ENCODE results near the gene ATG7. TPM values are rescaled to one million over a fixed set of nuclear protein-coding genes. Genes with fewer than 3 reads are reported as not detected.

ATG7 gene
- total RNA-seq, 6 experiments from 2014 or later = 44.5 to 53.0 (median 49.3) TPM

- peak overlapping the region; percentile 78 for H3K4me3 Mint-ChIP-seq
- H3K36me3 Mint-ChIP-seq (ENCODE audit: low read depth) = peaks cover 38% of the 10 kb centered on the region
- H3K9me3 Mint-ChIP-seq = no peaks in the 10 kb centered on the region
- H3K27ac Mint-ChIP-seq = peak overlapping the region; percentile 99
- H3K27me3 Mint-ChIP-seq (ENCODE audit: insufficient read depth) = peaks cover 6% of the 10 kb centered on the region; the same call in 1 of the 2 replicates
- peak; percentile 68 for DNase-seq
- no peak for TF ChIP-seq CTCF (IDR thresholded peaks at IDR 0.05)
- H3K4me1 Mint-ChIP-seq (ENCODE audit: low read depth) = peaks cover 95% of the 10 kb centered on the region
Measured at GRCh38 chr3:11604139-11604892, 332.1 kb downstream of the ATG7 start.

GRCh38 chr3:11605398-11605797, 333.2 kb downstream of the ATG7 start:
- TF ChIP-seq CTCF (IDR thresholded peaks at IDR 0.05) = no peak
- Mint-ChIP-seq H3K27ac (peak overlapping the region; percentile 91), H3K9me3 (no peaks in the 10 kb centered on the region), H3K4me3 (peak overlapping the region; percentile 33), H3K36me3 (ENCODE audit: low read depth) (peaks cover 48% of the 10 kb centered on the region), H3K4me1 (ENCODE audit: low read depth) (peaks cover 99% of the 10 kb centered on the region), H3K27me3 (ENCODE audit: insufficient read depth) (peaks cover 6% of the 10 kb centered on the region; the same call in 1 of the 2 replicates)
- no peak for DNase-seq

- Mint-ChIP-seq H3K9me3 (no peaks in the 10 kb centered on the region), H3K36me3 (ENCODE audit: low read depth) (peaks cover 43% of the 10 kb centered on the region), H3K4me3 (no peak overlapping the region), H3K27ac (peak overlapping the region; percentile 91), H3K27me3 (ENCODE audit: insufficient read depth) (peaks cover 2% of the 10 kb centered on the region; the same call in 1 of the 2 replicates), H3K4me1 (ENCODE audit: low read depth) (peaks cover 99% of the 10 kb centered on the region)
- TF ChIP-seq CTCF (IDR thresholded peaks at IDR 0.05) = no peak
- DNase-seq = no peak
Measured at GRCh38 chr3:11606090-11606784, 334.0 kb downstream of the ATG7 start.

- H3K4me3 Mint-ChIP-seq = no peak overlapping the region
- peaks cover 99% of the 10 kb centered on the region for H3K4me1 Mint-ChIP-seq (ENCODE audit: low read depth)
- H3K27me3 Mint-ChIP-seq (ENCODE audit: insufficient read depth) = peaks cover 2% of the 10 kb centered on the region
- peaks cover 37% of the 10 kb centered on the region for H3K36me3 Mint-ChIP-seq (ENCODE audit: low read depth)
- H3K27ac Mint-ChIP-seq = peak overlapping the region; percentile 81
- TF ChIP-seq CTCF (IDR thresholded peaks at IDR 0.05) = no peak
- H3K9me3 Mint-ChIP-seq = no peaks in the 10 kb centered on the region
- DNase-seq = no peak
Measured at GRCh38 chr3:11606865-11607440, 334.8 kb downstream of the ATG7 start.

Other genes starting within 250 kb of the ATG7 start
- 1 to 10 TPM; 4.9 to 8.4 (median 6.4) TPM for gene HRH1, start 117.9 kb upstream of the ATG7 start, total RNA-seq (2021; fragmentation: NEBNext Ultra II Directional; extraction: Animal tissue kit (Norgen Biotek cat#: 25700))